K562 (cell line): ENCODE results near the gene PIK3CB.

Source experiments
- BCOR ChIP-seq: fragments of 450-650 bp; IDR thresholded peaks from 2 replicates; pipeline ENCODE4 v1.6.1; 2016
- CBX5 ChIP-seq: IDR thresholded peaks from 2 replicates; pipeline ENCODE4 v1.6.1; 2014; ENCODE audit warnings: low read depth, borderline replicate concordance
- FOXJ2 ChIP-seq: fragments of 200-800 bp; sonication (Bioruptor generic); IDR thresholded peaks from 2 replicates; pipeline ENCODE4 v1.6.1; 2016; ENCODE audit warnings: missing genetic modification characterization, missing compliant biosample characterization
- GATA2 ChIP-seq: sonication (generic); formaldehyde crosslinking; IDR thresholded peaks from 2 replicates; pipeline ENCODE4 v1.4.0; 2020; ENCODE audit warnings: mild to moderate bottlenecking, missing genetic modification reagents
- JUND ChIP-seq, 2 experiments: IDR thresholded peaks; 2 replicates in 1 of 2; 3 replicates in 1 of 2; pipeline ENCODE4 v1.6.1; 2011; ENCODE audit warnings: borderline replicate concordance in 2 of 2, low read depth in 2 of 2, low read length in 2 of 2, improper control_type of control experiment in 1 of 2, missing biosample characterization in 1 of 2, missing genetic modification characterization in 1 of 2, missing genetic modification reagents in 1 of 2
- KLF1 ChIP-seq: fragments of 450-650 bp; IDR thresholded peaks from 2 replicates; pipeline ENCODE4 v1.6.1; 2016; ENCODE audit warnings: missing genetic modification characterization, missing compliant biosample characterization
- PTRF ChIP-seq: fragments of 450-650 bp; IDR thresholded peaks from 2 replicates; pipeline ENCODE4 v1.6.1; 2016; ENCODE audit warnings: mild to moderate bottlenecking, missing genetic modification characterization, missing compliant biosample characterization
- ZNF174 ChIP-seq: fragments of 250-450 bp; sonication (Bioruptor Pico); IDR thresholded peaks from 2 replicates; pipeline ENCODE4 v1.4.0; 2020; ENCODE audit warnings: mild to moderate bottlenecking
- ZNF785 ChIP-seq: fragments of 250-450 bp; sonication (Bioruptor Pico); IDR thresholded peaks from 2 replicates; pipeline ENCODE4 v1.4.0; 2020; ENCODE audit warnings: mild to moderate bottlenecking

GRCh38 chr3:138690036-138690435, 144.7 kb downstream of the PIK3CB start:
- TF ChIP-seq PTRF (no peak), ZNF785 (CRISPR knock-in tag) (no peak), ZNF174 (CRISPR knock-in tag) (no peak), FOXJ2 (tag) (no peak), BCOR (no peak), JUND (IDR thresholded peaks at IDR 0.05; ENCODE audit: borderline replicate concordance, low read depth, low read length) (no peak), JUND (tag; IDR thresholded peaks at IDR 0.05; ENCODE audit: borderline replicate concordance, low read depth, low read length) (no peak), GATA2 (no peak), KLF1 (tag) (no peak), CBX5 (no peak)
